ENCODE results near the gene ITIH4. TPM values are rescaled to one million over a fixed set of nuclear protein-coding genes. Genes with fewer than 3 reads are reported as not detected.
A peak's percentile ranks its signal among the peaks of the same experiment; 100 is the strongest.
"Not testable (repeated sequence)": the region's sequence is repeated elsewhere in the genome, so short reads cannot be mapped to it uniquely, and the experiment has no call there.

Gene ITIH4
- total RNA-seq, 1 donor from 2014 or later: 3.6 TPM

DNA sequence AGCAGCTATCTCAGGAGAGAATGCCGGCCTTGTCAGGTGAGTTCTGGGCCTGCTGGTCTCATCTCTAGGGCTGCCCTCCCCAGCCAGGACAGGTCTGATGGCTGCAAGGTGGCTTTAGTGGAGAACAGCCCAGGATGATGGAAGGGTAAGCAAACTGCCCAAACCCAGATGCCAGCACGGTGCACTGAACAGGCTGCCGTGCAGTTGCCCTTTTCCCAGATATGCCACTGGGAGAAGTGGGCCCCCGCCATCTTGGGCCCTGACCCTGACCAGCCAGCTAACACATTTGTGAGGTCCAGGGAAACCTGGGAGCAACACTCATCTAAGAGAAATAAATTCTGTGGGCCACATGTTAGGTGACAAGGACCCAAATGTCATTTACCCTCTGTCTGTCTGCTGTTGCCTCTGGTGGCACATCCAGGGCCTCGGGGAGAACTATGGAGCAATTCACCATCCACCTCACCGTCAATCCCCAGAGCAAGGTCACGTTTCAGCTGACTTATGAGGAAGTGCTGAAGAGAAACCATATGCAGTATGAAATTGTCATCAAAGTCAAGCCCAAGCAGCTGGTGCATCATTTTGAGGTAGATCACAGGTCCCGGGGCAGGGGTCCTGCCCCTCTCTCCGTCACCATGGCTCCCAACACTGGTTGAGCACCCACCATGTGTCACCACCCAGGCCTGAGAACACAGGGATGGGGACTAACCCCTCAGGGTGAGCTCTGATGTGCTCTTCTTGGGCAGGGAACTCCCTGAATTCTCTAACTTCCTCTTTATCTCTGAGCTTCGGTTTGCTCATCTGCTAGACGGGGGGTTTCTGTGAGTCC, 51.2 kb downstream of the ITIH4 start:
- H3K27ac Mint-ChIP-seq: no peak overlapping the region
- DNase-seq (ENCODE audit: low spot score): no peak
- H3K9me3 Mint-ChIP-seq: no peaks in the 10 kb centered on the region
- no peaks in the 10 kb centered on the region for H3K36me3 Mint-ChIP-seq (ENCODE audit: low read depth)
- no peak overlapping the region for H3K4me3 Mint-ChIP-seq (ENCODE audit: low read depth)
- peaks cover 8% of the 10 kb centered on the region for H3K27me3 Mint-ChIP-seq (ENCODE audit: low read depth)
- intact Hi-C loops (cut with micrococcal nuclease): no loop called here
- no peaks in the 10 kb centered on the region for H3K4me1 Mint-ChIP-seq (ENCODE audit: low read depth)

DNA sequence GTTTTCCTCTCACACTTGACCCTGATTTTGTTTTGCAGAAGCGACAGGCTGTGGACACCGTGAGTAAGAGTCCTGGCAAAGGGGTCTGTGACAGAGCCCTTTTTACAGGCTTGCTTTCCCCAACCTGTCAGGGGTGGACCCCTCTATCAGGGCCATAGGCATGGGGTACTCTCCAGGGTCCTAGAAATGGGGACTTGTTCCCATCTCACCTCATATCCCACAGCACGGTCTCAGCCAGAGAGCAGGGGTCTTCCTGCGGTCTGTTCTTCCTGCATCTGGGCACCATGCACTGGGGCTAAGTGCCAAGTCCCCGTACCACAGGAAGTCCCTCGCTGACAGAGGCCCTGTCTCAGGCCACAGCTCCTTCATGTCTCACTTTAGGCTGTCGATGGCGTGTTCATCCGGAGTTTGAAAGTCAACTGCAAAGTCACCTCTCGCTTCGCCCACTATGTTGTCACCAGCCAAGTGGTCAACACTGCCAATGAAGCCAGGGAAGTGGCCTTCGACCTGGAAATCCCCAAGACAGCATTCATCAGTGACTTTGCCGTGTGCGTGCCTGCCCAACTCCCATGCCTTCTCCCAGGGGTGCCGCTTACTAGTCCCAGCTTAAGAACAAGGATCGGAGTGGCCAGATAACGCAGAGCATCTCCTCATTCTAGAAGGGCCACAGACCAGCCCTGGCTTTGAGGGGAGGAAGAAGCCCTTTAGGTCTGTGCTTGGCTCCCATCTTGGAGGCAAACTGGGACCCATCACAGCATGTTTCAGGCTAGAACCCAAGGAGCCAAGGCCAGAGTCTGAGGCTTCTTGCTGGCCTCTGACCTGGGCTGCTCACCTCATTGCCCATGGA, 52.3 kb downstream of the ITIH4 start:
- H3K27me3 Mint-ChIP-seq (ENCODE audit: low read depth): peaks cover 8% of the 10 kb centered on the region
- no peak for DNase-seq (ENCODE audit: low spot score)
- no peak overlapping the region for H3K27ac Mint-ChIP-seq
- H3K4me1 Mint-ChIP-seq (ENCODE audit: low read depth): no peaks in the 10 kb centered on the region
- intact Hi-C loops (cut with micrococcal nuclease): no loop called here
- H3K36me3 Mint-ChIP-seq (ENCODE audit: low read depth): no peaks in the 10 kb centered on the region
- no peaks in the 10 kb centered on the region for H3K9me3 Mint-ChIP-seq
- H3K4me3 Mint-ChIP-seq (ENCODE audit: low read depth): no peak overlapping the region

DNA sequence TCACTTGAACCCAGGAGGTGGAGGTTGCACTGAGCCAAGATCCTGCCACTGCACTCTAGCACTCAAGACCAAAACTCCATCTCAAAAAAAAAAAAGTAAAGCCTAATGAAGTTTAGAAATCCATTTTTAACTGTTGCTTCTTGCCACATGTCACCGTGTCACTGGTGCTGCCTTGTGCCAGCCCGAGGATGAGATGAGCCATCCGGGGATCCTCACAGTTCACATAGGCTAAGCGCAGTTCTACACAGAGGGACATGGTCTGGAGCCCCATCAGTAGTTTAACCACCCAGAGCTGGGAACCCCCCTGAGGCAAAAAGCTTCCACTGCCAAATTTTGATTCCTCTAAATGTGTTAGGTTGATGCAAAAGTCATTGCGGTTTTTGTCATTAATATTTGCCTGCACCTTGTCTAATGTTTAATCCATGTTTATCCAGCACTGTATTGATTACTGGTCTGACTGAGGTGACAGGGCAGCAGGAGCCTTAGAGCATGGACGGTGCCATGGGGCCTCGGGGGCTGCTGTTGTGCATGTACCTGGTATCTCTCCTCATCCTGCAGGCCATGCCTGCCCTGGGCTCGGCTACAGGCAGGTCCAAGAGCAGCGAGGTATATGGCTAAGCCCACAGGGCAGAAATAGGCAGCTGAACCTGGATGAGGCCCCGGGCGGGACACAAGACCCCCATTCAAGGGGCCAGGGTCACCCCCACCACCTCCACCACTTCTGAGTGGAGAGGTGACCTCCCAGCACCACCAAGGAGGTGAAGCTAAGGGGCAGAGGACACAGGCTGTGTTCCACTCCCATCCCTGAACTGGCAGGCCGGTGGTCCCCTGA, 53.1 kb downstream of the ITIH4 start, which contains the start of gene ITIH1:
TSS of gene ITIH1 (plus strand) at position 473 of the 832 bp plus-strand sequence. CDS start at position 490, 17 bp downstream.
- Mint-ChIP-seq H3K27me3 (ENCODE audit: low read depth) (peaks cover 6% of the 10 kb centered on the region), H3K9me3 (no peaks in the 10 kb centered on the region), H3K4me3 (ENCODE audit: low read depth) (no peak within 1 kb of the TSS), H3K27ac (no peak within 1 kb of the TSS), H3K4me1 (ENCODE audit: low read depth) (no peaks in the 10 kb centered on the region), H3K36me3 (ENCODE audit: low read depth) (no peaks in the 10 kb centered on the region)
- intact Hi-C loops (cut with micrococcal nuclease): no loop called here
- no peak for DNase-seq (ENCODE audit: low spot score)

DNA sequence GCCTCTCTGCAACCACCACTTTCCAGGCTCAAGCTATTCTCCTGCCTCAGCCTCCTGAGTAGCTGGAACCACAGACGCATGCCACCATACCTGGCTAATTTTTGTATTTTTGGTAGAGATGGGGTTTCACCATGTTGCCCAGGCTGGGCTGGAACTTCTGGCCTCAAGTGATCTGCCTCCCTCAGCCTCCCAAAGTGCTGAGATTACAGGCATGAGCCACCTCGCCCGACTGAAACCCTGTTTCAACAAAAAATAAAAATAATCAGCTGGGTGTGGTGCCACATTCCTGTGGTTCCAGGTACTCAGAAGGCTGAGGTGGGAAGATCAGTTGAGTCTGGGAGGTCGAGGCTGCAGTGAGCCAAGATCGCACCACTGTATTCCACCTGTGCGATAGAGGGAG, 54.0 kb downstream of the ITIH4 start:
- H3K4me3 Mint-ChIP-seq (ENCODE audit: low read depth); H3K9me3 Mint-ChIP-seq; H3K27me3 Mint-ChIP-seq (ENCODE audit: low read depth); H3K27ac Mint-ChIP-seq; intact Hi-C loops (cut with micrococcal nuclease); H3K36me3 Mint-ChIP-seq (ENCODE audit: low read depth); H3K4me1 Mint-ChIP-seq (ENCODE audit: low read depth); DNase-seq (ENCODE audit: low spot score): not testable (repeated sequence)

DNA sequence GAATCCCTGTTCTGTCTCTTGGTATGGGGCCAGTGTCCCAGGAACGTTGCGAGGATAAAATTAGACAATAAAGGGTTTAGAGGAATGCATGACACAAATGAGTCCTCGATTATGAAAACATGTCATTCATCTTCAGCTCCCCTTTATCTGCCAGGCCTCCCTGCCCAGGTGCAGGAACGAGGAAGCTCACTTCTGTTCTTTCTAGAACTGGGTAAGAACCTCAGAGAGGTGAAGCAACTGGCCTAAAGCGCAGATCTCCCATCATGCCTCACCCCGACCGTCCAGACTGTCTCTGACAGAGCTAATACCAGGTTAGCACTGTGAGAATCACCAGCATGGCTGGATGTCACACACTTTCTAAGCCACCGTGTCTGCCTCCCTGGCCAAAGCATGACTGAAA, 54.6 kb downstream of the ITIH4 start:
- no peaks in the 10 kb centered on the region for H3K36me3 Mint-ChIP-seq (ENCODE audit: low read depth)
- H3K4me3 Mint-ChIP-seq (ENCODE audit: low read depth): no peak overlapping the region
- H3K27ac Mint-ChIP-seq: no peak overlapping the region
- DNase-seq (ENCODE audit: low spot score): no peak
- no peaks in the 10 kb centered on the region for H3K9me3 Mint-ChIP-seq
- H3K4me1 Mint-ChIP-seq (ENCODE audit: low read depth): peaks cover 8% of the 10 kb centered on the region
- intact Hi-C loops (cut with micrococcal nuclease): no loop called here
- H3K27me3 Mint-ChIP-seq (ENCODE audit: low read depth): no peaks in the 10 kb centered on the region

DNA sequence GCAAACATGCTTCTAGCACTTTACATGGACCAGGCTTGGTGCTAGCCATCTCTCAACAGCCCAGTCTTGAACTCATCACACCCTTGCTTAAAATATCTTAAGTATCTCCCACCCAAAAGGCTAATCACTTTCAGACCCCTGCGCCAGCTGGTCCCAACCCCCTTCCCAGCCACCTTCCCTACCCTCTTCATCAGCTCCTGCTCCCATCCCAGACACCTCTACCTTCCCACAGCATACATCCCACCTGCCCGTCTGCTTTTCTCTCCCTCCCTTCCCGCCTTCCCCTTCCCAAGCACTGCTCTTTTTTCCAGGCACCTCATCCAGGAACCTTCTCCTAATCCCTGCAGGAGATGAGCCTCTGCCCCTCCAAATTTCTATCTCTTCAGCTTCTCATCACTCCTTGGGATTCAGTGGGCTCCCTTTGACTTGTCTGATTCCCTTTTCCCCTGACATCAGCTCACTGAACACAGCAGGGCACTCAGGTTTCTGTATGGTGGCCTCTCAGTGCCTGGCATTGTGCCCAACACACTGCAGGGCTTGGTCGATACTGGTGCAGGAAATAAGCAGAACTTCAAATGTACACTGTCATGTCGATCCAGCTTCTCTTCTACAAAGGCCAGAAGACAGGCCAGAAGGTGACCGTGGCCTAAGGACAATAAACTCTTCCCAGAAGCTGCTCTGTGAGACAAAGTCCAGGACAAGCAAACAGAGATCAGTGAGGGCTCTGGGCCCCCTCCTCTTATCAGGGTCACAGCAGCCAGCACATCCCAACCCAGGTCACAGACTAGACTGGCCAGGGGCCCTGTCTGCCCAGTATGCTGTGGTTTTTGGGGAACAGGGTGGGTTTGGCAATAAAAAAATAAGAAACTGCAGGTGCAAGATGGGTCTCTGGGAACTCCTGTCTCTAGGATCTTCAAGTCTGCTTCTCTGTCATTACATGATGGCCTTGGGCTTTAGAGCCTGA, 55.3 kb downstream of the ITIH4 start:
- intact Hi-C loops (cut with micrococcal nuclease): no loop called here
- Mint-ChIP-seq H3K27ac (no peak overlapping the region), H3K36me3 (ENCODE audit: low read depth) (no peaks in the 10 kb centered on the region), H3K9me3 (no peaks in the 10 kb centered on the region), H3K4me3 (ENCODE audit: low read depth) (no peak overlapping the region), H3K27me3 (ENCODE audit: low read depth) (no peaks in the 10 kb centered on the region), H3K4me1 (ENCODE audit: low read depth) (peaks cover 8% of the 10 kb centered on the region)
- no peak for DNase-seq (ENCODE audit: low spot score)

DNA sequence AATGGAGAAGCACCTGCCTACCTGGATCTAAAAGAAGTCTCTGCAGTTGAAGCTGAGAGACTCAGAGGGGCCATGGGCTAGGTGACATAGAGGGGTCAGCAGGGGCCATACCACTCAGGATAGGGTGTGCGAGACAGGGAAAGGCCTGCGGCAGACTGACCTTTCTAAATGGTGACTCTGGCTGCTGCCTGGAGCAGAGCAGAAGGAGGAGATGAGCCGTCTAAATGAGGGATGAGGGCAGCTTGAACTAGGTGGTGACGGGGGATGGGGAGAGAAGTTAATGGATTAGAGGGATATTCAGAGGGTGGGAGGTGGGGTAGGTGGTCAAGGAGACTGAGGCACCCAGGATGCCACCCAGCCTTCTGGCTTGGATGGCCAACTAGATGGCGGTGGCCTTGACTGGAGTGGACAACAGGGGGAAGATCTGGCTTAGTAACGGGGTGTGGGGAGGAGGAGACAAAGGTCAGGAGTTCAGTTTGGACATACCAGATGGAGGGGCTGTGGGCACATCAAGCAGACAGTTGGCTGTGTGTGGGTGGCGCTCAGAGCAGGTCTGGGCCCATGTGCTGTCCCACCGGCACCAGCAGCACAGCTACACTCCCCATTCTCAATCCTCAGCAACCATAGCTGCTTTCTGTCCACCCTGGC, 56.3 kb downstream of the ITIH4 start:
- H3K27ac Mint-ChIP-seq: no peak overlapping the region

DNA sequence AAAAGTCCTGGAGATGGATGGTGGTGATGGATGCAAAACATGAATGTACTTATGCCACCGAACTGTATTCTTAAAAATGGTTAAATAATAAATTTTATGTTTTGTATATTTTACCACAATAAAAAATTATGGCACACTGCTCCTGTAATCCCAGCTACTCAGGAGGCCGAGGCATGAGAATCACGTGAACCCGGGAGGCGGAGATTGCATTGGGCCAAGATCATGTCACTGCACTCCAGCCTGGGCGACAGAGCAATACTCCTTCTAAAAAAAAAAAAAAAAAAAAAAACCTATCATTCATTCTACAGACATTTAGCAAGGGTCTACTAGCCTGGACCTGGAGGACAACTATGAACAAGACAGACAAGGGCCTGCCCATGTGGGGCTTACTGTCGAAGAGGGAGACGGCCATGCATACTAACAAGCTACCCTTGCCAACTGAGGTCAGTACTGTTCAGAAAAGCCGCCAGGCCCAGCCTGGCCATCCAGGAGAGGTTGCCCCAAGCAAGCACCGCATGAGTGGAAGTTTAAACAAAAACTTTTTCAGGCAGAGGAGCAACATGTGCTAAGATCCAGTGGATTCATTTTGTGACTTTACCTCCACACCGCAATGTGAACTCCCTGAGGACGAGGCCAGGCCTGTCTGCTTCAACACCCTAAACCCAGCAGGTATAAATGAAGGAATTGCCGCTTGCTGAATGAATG, 57.0 kb downstream of the ITIH4 start:
- Mint-ChIP-seq H3K9me3 (no peaks in the 10 kb centered on the region), H3K27me3 (ENCODE audit: low read depth) (no peaks in the 10 kb centered on the region), H3K4me1 (ENCODE audit: low read depth) (peaks cover 18% of the 10 kb centered on the region), H3K4me3 (ENCODE audit: low read depth) (no peak overlapping the region), H3K27ac (no peak overlapping the region), H3K36me3 (ENCODE audit: low read depth) (no peaks in the 10 kb centered on the region)
- intact Hi-C loops (cut with micrococcal nuclease): no loop called here
- no peak for DNase-seq (ENCODE audit: low spot score)

More for the DNA sequence above, 56.3 kb downstream of the ITIH4 start:
- no peaks in the 10 kb centered on the region for H3K9me3 Mint-ChIP-seq
- H3K27me3 Mint-ChIP-seq (ENCODE audit: low read depth): no peaks in the 10 kb centered on the region
- no peaks in the 10 kb centered on the region for H3K36me3 Mint-ChIP-seq (ENCODE audit: low read depth)
- H3K4me3 Mint-ChIP-seq (ENCODE audit: low read depth): no peak overlapping the region
- no peak for DNase-seq (ENCODE audit: low spot score)
- intact Hi-C loops (cut with micrococcal nuclease): no loop called here
- peaks cover 18% of the 10 kb centered on the region for H3K4me1 Mint-ChIP-seq (ENCODE audit: low read depth)

DNA sequence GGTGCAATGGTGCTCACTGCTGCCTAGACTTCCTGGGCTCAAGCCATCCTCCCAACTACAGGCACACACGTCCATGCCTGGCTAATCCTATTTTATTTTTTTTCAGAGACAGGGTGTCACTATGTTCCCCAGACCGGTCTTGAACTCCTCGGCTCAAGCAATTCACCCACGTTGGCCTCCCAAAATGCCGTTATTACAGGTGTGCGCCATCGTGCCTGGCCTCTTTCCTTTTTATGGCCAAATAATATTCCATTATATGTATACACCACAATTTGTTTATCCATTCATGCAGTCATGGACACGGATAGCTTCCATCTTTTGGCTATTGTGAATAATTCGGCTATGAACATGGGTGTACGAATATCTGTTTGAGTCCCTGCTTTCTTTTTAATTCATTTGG, 58.8 kb downstream of the ITIH4 start:
- no peaks in the 10 kb centered on the region for H3K9me3 Mint-ChIP-seq
- no peaks in the 10 kb centered on the region for H3K27me3 Mint-ChIP-seq (ENCODE audit: low read depth)
- H3K4me3 Mint-ChIP-seq (ENCODE audit: low read depth): peak overlapping the region; percentile 92
- peaks cover 18% of the 10 kb centered on the region for H3K4me1 Mint-ChIP-seq (ENCODE audit: low read depth)
- intact Hi-C loops (cut with micrococcal nuclease): no loop called here
- H3K27ac Mint-ChIP-seq: peak overlapping the region; percentile 96
- no peak for DNase-seq (ENCODE audit: low spot score)
- peaks cover 11% of the 10 kb centered on the region for H3K36me3 Mint-ChIP-seq (ENCODE audit: low read depth)

DNA sequence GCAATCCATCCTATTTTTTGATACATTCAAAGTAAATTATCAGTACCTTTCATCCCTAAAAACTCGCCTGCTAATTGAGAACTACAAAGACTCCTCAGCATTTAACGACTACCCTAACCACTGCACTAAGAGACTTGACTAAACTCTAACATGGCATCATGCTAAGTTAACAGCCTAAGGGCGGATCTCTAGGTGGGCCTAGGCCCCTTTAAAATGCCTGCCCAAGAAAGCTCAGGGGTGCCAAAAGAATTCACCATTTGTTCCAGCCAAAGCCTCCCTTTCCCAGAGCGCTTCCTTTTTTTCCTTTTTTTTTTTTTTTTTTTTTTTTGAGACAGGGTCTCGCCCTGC, 59.2 kb downstream of the ITIH4 start:
- peaks cover 18% of the 10 kb centered on the region for H3K4me1 Mint-ChIP-seq (ENCODE audit: low read depth)
- intact Hi-C loops (cut with micrococcal nuclease): no loop called here
- peak overlapping the region; percentile 96 for H3K27ac Mint-ChIP-seq
- H3K4me3 Mint-ChIP-seq (ENCODE audit: low read depth): peak overlapping the region; percentile 92
- no peak for DNase-seq (ENCODE audit: low spot score)
- H3K36me3 Mint-ChIP-seq (ENCODE audit: low read depth): peaks cover 11% of the 10 kb centered on the region
- no peaks in the 10 kb centered on the region for H3K9me3 Mint-ChIP-seq
- no peaks in the 10 kb centered on the region for H3K27me3 Mint-ChIP-seq (ENCODE audit: low read depth)

Measured in activated T-helper 2 cell treated with anti-CD3 and anti-CD28 coated beads, Interferon-gamma antibody, Interleukin-2, Interleukin-4, amounts not matched to agents 10 μg/mL and 5 μg/mL and 100 μg/mL, durations not matched to agents 14 hours and 24 hours and 36 hours (primary cell).